HG03108 (cell line): ENCODE measurements around the gene HAPLN3.

Experiments
- ATAC-seq: cut with Tn5 transposase; IDR thresholded peaks from one replicate; pipeline ENCODE4 v1.9.1; 2021; ENCODE audit warnings: moderate library complexity; ENCODE audit not compliant: unreplicated experiment

HAPLN3 gene

GRCh38 chr15:88832820-88833730, 62.3 kb downstream of the HAPLN3 start:
- no peak for ATAC-seq

- no peak for ATAC-seq
These were observed 65.3 kb downstream of the HAPLN3 start for GRCh38 chr15:88830016-88830415.

DNA sequence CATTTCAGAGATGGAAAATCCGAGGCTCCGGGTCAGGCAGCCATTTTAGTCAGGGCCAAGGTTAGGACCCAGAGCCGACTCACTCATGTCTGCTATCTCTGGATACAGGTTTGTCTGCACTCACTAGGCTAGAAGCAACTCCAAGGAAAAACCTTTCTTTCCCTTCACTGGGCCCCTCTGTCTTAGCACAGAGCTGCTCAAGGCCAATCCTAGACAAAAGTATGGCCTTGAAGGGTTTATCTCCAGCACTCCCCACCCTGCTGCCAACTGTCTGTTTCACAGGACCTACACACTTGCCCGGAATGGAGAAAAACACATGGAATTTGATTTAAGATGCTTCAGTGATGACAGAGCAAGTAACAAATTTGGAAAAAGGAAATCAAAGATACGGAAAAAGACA, 66.6 kb downstream of the HAPLN3 start:
- no peak for ATAC-seq
